Erythroblast (primary cell): ENCODE data around the gene ARHGEF4.

Source experiments
- GATA1 ChIP-seq: IDR thresholded peaks from 2 replicates; pipeline ENCODE4 v1.6.1; 2011; ENCODE audit warnings: low read depth, mild to moderate bottlenecking, control low read depth, low read length, moderate library complexity
- POLR2A ChIP-seq: IDR thresholded peaks from 2 replicates; pipeline ENCODE4 v1.6.1; 2011; ENCODE audit warnings: mild to moderate bottlenecking, low read length

DNA sequence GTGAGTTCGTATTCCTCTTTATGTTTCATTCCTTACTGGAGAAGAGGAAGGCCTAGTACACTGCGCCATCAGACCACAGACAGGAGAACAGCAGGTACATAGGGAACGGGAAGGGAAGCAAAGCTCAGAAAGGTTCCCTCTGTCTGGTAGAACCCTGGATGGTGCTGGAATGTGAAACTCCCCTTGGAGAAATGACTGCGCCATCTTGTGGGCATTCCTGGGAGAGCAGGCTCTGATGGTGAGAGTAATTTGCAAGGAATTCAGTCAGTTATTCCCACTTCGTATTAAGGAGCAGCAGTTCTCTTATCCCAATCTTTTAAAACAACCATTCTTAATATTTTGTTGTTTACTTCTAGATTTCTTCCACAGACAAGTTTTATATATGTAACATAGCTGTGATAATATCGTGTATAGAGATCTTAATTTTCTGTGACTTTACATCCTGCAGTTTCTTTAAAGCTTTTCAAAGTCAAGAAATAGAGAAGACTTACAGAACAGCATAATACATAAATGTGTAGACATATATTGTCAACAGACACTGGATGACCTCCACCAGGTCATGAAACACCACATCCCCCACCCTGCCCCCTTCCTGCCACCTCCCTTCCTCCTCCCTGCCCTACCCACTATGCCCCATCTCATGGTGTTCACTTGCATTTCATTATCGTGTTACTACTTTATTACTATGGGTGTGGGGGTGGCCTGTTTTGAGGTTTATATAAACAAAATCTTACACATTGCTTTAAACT, 83.9 kb downstream of the ARHGEF4 start:
- no peak for TF ChIP-seq POLR2A
- TF ChIP-seq GATA1: no peak
